Transverse colon (tissue), 3 donors: ENCODE measurements around the gene BTG4.

ENCODE experiments used
- CTCF ChIP-seq, 5 experiments: fragments of 200-600 bp in 3 of 5; fragments of 450-650 bp in 2 of 5; sonication (generic) in 3 of 5; IDR thresholded peaks; 1 replicate in 2 of 5; 2 replicates in 3 of 5; pipeline ENCODE4 v1.5.1; 2016 to 2017; ENCODE audit warnings: antibody characterized with exemption in 5 of 5, inconsistent platforms in 3 of 5, mild to moderate bottlenecking in 2 of 5, moderate library complexity in 1 of 5
- EP300 ChIP-seq: sonication (generic); formaldehyde crosslinking; IDR thresholded peaks from one replicate; pipeline ENCODE4 v1.6.1; 2017; ENCODE audit warnings: antibody characterized with exemption, low read depth

GRCh38 chr11:111447931-111448330 is 64.3 kb downstream of the BTG4 start:
- TF ChIP-seq CTCF (IDR thresholded peaks at IDR 0.05): no peak
- TF ChIP-seq EP300: no peak
